Gastrocnemius medialis (tissue), 4 donors: ENCODE data around the gene RIC8A.

Source experiments
- POLR2A ChIP-seq, 2 donors: fragments of 450-650 bp; IDR thresholded peaks; one replicate each; pipeline ENCODE4 v1.6.1; 2017; ENCODE audit warnings: antibody characterized with exemption in 2 of 2, mild to moderate bottlenecking in 2 of 2, moderate library complexity in 2 of 2
- TF ChIP-seq, protein P1 (sequence below), 5 experiments: fragments of 450-650 bp in 3 of 5; fragments of 200-600 bp in 2 of 5; sonication (generic) in 2 of 5; IDR thresholded peaks in 4 of 5; conservative IDR thresholded peaks in 1 of 5; 1 replicate in 4 of 5; 2 replicates in 1 of 5; pipeline ENCODE4 v1.5.1; 2016 to 2019; ENCODE audit warnings: antibody characterized with exemption in 5 of 5, mild to moderate bottlenecking in 3 of 5, moderate library complexity in 3 of 5

- TF ChIP-seq, protein P1, sequence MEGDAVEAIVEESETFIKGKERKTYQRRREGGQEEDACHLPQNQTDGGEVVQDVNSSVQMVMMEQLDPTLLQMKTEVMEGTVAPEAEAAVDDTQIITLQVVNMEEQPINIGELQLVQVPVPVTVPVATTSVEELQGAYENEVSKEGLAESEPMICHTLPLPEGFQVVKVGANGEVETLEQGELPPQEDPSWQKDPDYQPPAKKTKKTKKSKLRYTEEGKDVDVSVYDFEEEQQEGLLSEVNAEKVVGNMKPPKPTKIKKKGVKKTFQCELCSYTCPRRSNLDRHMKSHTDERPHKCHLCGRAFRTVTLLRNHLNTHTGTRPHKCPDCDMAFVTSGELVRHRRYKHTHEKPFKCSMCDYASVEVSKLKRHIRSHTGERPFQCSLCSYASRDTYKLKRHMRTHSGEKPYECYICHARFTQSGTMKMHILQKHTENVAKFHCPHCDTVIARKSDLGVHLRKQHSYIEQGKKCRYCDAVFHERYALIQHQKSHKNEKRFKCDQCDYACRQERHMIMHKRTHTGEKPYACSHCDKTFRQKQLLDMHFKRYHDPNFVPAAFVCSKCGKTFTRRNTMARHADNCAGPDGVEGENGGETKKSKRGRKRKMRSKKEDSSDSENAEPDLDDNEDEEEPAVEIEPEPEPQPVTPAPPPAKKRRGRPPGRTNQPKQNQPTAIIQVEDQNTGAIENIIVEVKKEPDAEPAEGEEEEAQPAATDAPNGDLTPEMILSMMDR (IDR thresholded peaks at IDR 0.05 in 4 of 5, conservative IDR thresholded peaks at IDR 0.05 in 1 of 5): no peak
- TF ChIP-seq POLR2A (IDR thresholded peaks at IDR 0.05): no peak
Observed at GRCh38 chr11:212150-213100, 4.9 kb downstream of the RIC8A start.
